Choroid plexus epithelial cell (primary cell): Measurements from ENCODE around the gene EBI3.
"Not testable (repeated sequence)": the region's sequence is repeated elsewhere in the genome, so short reads cannot be mapped to it uniquely, and the experiment has no call there.

ENCODE experiments used
- DNase-seq: peaks from one replicate; pipeline ENCODE4 v3.0.0-alpha.2; 2010; ENCODE audit warnings: low read depth
- H3K4me3 ChIP-seq: 2 replicates; pipeline ENCODE4 v1.5.1; 2011; ENCODE audit warnings: low read depth, mild to moderate bottlenecking, control low read depth, low read length, moderate library complexity
- CTCF ChIP-seq: conservative IDR thresholded peaks from 2 replicates; pipeline ENCODE4 v1.5.1; 2011; ENCODE audit warnings: low read depth, mild to moderate bottlenecking, control low read depth, inconsistent platforms, low read length, moderate library complexity

The EBI3 gene

GRCh38 chr19:4266253-4267000, 37.1 kb downstream of the EBI3 start:
- H3K4me3 ChIP-seq: no peak overlapping the region
- DNase-seq: no peak
- TF ChIP-seq CTCF: no peak

GRCh38 chr19:4267101-4267900, 38.0 kb downstream of the EBI3 start:
- peak; percentile 83 for TF ChIP-seq CTCF
- peak; percentile 60 for DNase-seq
- H3K4me3 ChIP-seq: no peak overlapping the region

DNA sequence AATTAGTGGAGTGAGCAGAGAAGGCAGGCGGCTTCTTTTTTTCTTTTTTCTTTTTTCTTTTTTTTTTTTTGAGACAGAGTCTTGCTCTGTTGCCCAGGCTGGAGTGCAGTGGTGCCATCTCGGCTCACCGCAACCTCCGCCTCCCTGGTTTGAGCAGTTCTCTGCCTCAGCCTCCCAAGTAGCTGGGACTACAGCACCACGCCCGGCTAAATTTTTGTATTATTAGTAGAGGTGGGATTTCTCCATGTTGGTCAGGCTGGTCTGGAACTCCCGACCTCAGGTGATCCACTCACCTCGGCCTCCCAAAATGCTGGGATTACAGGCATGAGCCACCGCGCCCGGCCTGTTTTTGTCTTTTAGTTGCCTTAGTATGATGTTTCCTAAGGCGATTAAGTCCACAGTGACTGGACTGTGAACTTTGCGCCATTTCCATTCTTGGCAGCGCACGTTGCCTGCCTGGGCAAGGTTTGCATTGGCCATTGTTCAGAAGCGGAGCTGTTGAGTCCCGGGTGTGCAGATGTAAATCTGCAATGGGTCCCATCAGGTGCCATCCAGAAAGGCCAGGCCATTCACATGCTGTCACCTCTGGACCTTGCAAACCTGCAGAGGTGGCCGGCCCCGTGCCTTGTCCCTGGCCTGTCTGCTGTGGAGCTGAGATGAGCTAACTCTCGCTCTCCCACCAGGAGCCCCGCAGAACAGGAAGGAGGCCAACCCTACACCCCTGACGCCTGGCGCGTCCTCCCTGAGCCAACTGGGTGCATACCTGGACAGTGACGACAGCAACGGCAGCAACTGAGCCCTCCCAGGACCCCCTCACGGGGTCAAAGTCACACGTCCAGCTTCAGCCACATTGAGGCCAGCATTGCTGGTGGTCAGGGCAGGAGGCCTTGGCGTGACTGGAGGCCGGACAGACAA, 38.8 kb downstream of the EBI3 start:
- no peak for TF ChIP-seq CTCF
- no peak for DNase-seq
- no peak overlapping the region for H3K4me3 ChIP-seq

DNA sequence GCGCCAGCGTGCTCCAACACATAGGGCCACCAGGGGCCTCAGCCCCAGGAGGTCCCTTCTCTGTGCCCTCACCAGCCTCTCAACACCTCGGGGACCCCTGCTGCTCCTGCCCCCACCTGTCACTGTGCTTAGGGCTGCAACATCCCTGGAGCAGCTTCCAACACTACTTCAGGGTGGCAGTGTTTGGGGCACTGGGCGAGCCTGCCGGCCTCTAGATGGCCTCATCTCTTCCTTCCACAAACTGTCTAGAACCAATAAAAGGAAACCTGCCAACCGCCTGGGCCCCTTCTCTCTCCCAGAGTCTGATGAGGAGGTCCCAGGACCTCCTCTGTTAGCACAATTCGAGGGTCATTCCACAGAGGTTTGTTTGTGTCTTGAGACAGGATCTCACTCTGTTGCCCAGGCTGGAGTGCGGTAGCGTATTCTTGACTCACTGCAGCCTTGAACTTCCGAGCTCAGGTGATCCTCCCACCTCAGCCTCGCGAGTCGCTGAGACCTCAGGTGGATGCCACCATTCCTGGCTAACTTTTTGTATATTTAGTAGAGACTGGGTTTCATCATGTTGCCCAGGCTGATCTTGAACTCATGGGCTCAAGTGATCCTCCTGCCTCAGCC, 39.6 kb downstream of the EBI3 start:
- DNase-seq: no peak
- no peak for TF ChIP-seq CTCF
- no peak overlapping the region for H3K4me3 ChIP-seq

DNA sequence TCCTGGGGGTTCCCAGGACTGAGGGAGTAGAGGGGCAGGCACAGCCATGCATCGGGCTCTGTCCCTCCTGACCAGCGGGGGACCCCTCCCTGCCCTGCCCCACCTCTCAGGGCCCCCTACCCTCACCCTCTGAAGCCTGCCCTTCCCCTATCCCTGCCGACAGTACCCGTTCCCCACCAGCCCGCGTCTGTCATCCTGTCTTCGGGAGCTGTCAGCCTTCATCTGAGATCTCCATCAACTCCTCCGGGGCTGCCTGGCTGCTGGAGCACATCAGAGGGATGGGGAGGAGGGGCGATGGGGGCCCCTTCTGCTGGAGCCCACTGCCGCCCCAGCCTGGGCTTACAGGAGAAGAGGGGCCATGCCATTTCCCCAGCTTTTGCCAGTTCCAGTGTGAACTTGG, 43.6 kb downstream of the EBI3 start:
- no peak for TF ChIP-seq CTCF
- no peak overlapping the region for H3K4me3 ChIP-seq
- no peak for DNase-seq

- not testable (repeated sequence) for H3K4me3 ChIP-seq, DNase-seq
Observed at GRCh38 chr19:4274321-4274686, 45.0 kb downstream of the EBI3 start.

DNA sequence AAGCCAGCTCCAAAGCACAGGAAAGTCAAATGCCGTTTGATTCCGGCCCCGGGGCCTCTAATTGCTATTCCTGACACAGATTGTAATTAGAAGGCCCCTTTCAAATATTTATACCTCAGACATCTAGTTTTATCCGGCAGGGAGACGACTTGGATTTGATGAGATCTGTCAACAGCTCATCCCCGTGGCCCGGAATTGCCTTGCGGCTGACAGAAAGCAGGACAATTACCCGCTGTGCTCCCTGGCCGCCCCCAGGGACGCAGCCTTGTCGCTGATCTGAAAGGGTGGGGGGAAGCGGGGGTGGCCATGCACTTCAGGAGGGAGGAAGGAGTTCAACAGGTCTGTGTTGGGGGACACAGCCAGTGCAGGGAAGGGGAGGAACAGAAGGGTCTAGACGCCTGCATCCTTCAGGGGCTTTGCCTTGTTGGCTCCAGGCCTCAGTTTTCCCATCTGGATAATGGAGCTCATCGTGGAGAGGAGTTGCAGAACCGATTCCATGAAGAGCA, 47.9 kb downstream of the EBI3 start:
- H3K4me3 ChIP-seq: no peak overlapping the region
- no peak for DNase-seq
- TF ChIP-seq CTCF: no peak
